Fibroblast of the aortic adventitia (primary cell): ENCODE measurements around the gene PTPN3. TPM values are rescaled to one million over a fixed set of nuclear protein-coding genes. Genes with fewer than 3 reads are reported as not detected.

Experiments used
- DNase-seq: peaks from one replicate; pipeline ENCODE4 v3.0.0-alpha.2; 2010; ENCODE audit warnings: low read depth
- H3K4me3 ChIP-seq: 2 replicates; pipeline ENCODE4 v1.5.1; 2011; ENCODE audit warnings: low read depth, mild to moderate bottlenecking, control low read depth, low read length, moderate library complexity
- CTCF ChIP-seq: IDR thresholded peaks from 2 replicates; pipeline ENCODE4 v1.5.1; 2011; ENCODE audit warnings: mild to moderate bottlenecking, low read length, control low read depth, inconsistent platforms; ENCODE audit not compliant: insufficient read depth
- total RNA-seq: library from RNA; depleted of rRNA; stranded (reverse); fragments of >200 nt; gene quantifications from 2 replicates; pipeline ENCODE4 v1.2.3, GENCODE V29; 2012; ENCODE audit warnings: low replicate concordance

The PTPN3 gene
- total RNA-seq, 1 donor = 0.99 TPM

GRCh38 chr9:109411798-109412352, 86.2 kb downstream of the PTPN3 start:
- no peak overlapping the region for H3K4me3 ChIP-seq
- peak; percentile 91 for TF ChIP-seq CTCF
- peak; percentile 69 for DNase-seq

GRCh38 chr9:109411069-109411761, 86.9 kb downstream of the PTPN3 start:
- TF ChIP-seq CTCF = no peak
- H3K4me3 ChIP-seq = no peak overlapping the region
- no peak for DNase-seq

- no peak overlapping the region for H3K4me3 ChIP-seq
Measured at GRCh38 chr9:109409773-109410397, 88.2 kb downstream of the PTPN3 start.

GRCh38 chr9:109408759-109409462, 89.2 kb downstream of the PTPN3 start:
- DNase-seq = no peak
- no peak for TF ChIP-seq CTCF
- H3K4me3 ChIP-seq = no peak overlapping the region

More at GRCh38 chr9:109409773-109410397, 88.2 kb downstream of the PTPN3 start:
- no peak for TF ChIP-seq CTCF
- DNase-seq = no peak

GRCh38 chr9:109403766-109404320, 94.3 kb downstream of the PTPN3 start:
- DNase-seq = peak; percentile 7
- H3K4me3 ChIP-seq = no peak overlapping the region
- TF ChIP-seq CTCF = no peak

GRCh38 chr9:109403116-109403515, 95.0 kb downstream of the PTPN3 start:
- TF ChIP-seq CTCF = no peak
- no peak for DNase-seq
- H3K4me3 ChIP-seq = no peak overlapping the region
